ENCODE data around the gene RO60. TPM values are rescaled to one million over a fixed set of nuclear protein-coding genes. Genes with fewer than 3 reads are reported as not detected.
A peak's percentile ranks its signal among the peaks of the same experiment; 100 is the strongest.

Gene RO60
- total and polyA plus RNA-seq, 2 of the 13 experiments (the other 11 are each of a cell fraction or from before 2014, with no cell fraction given) = 20.3 to 53.7 TPM

GRCh38 chr1:193104907-193105820, 45.8 kb downstream of the RO60 start, which contains the start of gene GLRX2 (continued):
- TF ChIP-seq SNAPC4 (CRISPR knock-in tag; IDR thresholded peaks at IDR 0.05) (no peak), ZNF335 (CRISPR knock-in tag; IDR thresholded peaks at IDR 0.05) (peak; percentile 99), MYNN (CRISPR knock-in tag; IDR thresholded peaks at IDR 0.05; ENCODE audit: low read depth) (no peak), TCF7L2 (IDR thresholded peaks at IDR 0.05; ENCODE audit: low read depth, low read length) (no peak), ZHX1 (CRISPR knock-in tag; IDR thresholded peaks at IDR 0.05; ENCODE audit: low read depth) (peak; percentile 23; the same call in 1 of the 2 replicates), MAZ (IDR thresholded peaks at IDR 0.05; ENCODE audit: borderline replicate concordance, low read depth, low read length) (0 out of 2 replicates have a peak, but pooled peaks have one; percentile 48), MAZ (CRISPR knock-in tag; IDR thresholded peaks at IDR 0.05; ENCODE audit: low read depth) (peak; percentile 65; the same call in 1 of the 2 replicates), ARNTL (CRISPR knock-in tag; IDR thresholded peaks at IDR 0.05) (no peak; the same call in 1 of the 2 replicates), ZBTB4 (CRISPR knock-in tag; IDR thresholded peaks at IDR 0.05; ENCODE audit: borderline replicate concordance) (no peak), ZNF24 (IDR thresholded peaks at IDR 0.05) (no peak), ZNF709 (CRISPR knock-in tag; IDR thresholded peaks at IDR 0.05) (peak; percentile 62), MLXIP (CRISPR knock-in tag; IDR thresholded peaks at IDR 0.05; ENCODE audit: borderline replicate concordance) (peak; percentile 53; the same call in 1 of the 2 replicates), ZIK1 (CRISPR knock-in tag; IDR thresholded peaks at IDR 0.05; ENCODE audit: borderline replicate concordance, low read depth) (no peak)

All from HepG2 (cell line).